GM21423 (cell line): ENCODE data around the gene MKKS.
"Not testable (repeated sequence)": the region's sequence is repeated elsewhere in the genome, so short reads cannot be mapped to it uniquely, and the experiment has no call there.

ENCODE experiments used
- ATAC-seq: cut with Tn5 transposase; IDR thresholded peaks from one replicate; pipeline ENCODE4 v1.9.1; 2021; ENCODE audit warnings: mild to moderate bottlenecking, moderate library complexity; ENCODE audit not compliant: unreplicated experiment

Gene MKKS

GRCh38 chr20:10415013-10415650 is 18.9 kb downstream of the MKKS start:
- no peak for ATAC-seq

- ATAC-seq = peak; percentile 81
These were observed 21.2 kb downstream of the MKKS start for GRCh38 chr20:10412591-10413408.

DNA sequence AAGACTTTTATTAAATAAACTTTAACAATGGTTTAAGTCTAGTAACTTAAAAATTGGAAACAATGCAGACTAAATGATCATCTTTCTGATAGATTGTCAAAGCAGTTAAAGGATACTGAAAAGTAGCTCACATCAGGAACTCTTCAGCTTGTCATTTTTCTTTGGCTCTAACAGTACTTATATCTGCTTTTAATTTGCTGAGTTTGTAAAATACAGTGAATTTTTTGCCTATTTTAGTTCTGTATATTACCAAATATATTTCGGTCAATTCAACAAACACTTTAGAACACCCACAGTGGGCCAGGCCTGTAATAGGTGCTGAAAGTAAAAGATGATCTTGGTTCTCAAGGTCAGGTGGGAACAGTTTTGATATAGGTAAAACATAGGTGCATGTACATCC is 22.3 kb downstream of the MKKS start:
- ATAC-seq = no peak

DNA sequence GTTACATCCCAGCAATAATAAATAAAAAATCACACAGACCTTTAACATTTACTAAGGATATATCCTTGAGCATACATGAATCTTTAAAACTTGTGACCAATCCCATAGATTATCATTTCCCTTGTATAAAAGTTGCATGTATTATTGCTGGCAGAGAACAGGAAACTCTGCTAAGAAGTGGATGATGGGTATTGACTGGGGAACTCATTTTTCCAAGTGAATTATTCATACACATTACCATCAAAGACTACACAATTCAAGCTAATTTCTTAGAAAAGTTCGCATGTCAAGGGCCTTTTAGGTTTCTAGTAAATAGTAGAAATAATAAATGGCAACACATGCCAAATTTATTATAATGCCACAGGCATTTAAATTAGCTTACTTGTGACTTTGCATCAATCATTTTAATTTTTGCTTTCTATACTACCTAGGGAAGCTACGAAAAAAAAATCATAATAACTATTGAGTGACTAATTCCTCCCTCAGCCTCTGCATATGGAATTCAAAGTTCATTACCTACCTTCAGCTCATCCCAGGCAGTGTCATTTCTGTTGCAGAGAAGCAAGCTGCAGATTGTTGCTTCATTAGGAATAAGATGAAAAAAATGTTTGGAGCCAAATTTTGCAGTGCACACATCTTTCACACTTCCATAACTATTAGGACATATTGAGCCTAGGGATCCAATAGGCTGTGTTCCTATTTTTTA is 25.8 kb downstream of the MKKS start:
- ATAC-seq = no peak

GRCh38 chr20:10404959-10405530 is 29.0 kb downstream of the MKKS start:
- ATAC-seq = no peak

- ATAC-seq = no peak
These were observed 29.9 kb downstream of the MKKS start for GRCh38 chr20:10404023-10404628.

DNA sequence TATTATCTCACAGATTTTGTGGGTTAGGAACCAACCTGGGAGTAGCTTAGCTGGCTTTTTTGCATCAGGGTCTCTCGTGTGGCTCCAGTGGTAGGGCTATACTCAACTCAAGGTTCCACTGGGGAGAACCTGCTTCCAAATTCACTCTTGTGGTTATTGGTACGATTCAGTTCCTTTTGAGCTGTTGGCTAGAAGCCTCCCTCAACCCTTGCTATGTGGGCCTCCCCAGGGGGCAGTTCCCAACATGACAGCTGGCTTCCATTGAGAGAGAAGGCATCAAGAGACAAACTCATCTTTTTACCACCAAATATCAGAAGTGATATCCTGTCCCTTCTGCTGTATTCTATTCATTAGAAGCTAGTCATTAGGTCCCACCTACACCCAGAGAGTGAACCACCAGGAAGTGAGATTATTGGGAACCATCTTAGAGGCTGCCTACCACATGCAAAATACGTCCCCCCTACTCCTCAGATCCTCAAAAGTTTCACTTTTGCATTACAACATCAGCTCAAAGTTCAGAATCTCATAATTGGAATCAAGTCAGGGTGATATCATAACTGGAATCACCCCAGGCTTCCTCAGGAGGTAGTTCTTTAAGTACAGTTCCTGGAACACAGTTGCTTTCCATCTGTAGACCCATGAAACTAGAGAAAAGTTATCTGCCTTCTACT is 30.9 kb downstream of the MKKS start:
- ATAC-seq = peak; percentile 54

DNA sequence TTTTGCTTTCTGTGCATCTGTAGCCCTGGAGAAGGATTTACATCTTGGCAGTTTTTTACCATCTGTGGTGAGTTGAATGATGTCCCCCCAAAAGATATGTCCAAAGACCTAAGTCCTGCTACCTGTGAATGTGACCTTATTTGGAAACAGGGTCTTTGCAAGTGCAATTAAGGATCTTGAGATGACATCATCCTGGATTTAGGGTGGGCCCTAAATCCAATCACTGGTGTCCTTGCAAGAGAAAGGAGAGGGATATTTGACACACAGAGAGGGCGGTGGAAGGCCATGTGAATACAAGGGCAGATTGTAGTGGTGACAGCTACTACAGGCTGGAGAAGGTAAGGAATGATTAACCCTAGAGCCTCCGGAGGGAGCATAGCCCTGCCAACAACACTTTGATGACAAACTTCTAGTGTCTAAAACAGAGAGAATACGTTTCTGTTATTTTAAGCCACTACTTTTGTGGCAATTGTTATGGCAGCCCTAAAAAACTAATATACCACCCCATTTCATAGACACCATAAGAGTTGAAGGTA is 35.1 kb downstream of the MKKS start:
- ATAC-seq = no peak

GRCh38 chr20:10394752-10395151 is 39.3 kb downstream of the MKKS start:
- not testable (repeated sequence) for ATAC-seq

DNA sequence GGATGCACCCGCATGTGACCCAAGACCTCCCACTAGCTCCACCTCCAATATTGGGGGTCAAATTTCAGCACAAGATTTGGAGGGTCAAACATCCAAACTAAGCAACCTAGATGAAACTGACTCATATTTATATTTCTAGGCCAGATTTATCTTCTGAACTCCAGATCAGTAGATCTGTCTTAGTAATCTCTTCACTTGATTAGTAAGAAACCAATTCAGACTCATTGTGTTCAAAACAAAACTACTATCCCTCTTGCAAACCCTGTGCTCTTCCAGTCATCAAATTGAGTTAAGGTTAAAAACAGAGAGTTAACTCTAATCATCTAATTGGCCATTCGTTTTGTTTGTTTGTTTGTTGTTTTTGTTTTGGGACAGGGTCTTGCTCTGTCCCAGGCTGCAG is 43.3 kb downstream of the MKKS start:
- ATAC-seq = no peak

GRCh38 chr20:10388597-10388996 is 45.4 kb downstream of the MKKS start:
- no peak for ATAC-seq

DNA sequence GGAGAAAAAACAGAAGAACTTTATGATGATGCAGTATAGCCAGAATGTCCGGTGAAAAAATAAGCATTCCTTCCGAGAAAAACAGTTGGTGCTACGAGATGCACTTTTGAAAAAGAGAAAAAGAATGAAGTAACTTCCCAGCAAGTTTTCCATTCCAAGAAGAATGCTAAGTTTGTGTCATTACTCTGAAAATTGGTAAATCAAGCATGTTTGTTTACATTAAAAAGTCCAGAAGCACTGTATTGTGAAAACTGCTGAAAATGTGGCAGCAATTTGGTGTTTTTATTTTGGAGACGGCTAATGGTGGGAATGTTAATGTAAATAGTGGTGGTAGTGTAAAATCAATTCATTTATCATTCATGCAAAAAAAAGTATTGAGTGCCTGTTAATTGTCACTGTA is 46.3 kb downstream of the MKKS start:
- no peak for ATAC-seq

- no peak for ATAC-seq
These were observed 48.0 kb downstream of the MKKS start for GRCh38 chr20:10385850-10386544.

DNA sequence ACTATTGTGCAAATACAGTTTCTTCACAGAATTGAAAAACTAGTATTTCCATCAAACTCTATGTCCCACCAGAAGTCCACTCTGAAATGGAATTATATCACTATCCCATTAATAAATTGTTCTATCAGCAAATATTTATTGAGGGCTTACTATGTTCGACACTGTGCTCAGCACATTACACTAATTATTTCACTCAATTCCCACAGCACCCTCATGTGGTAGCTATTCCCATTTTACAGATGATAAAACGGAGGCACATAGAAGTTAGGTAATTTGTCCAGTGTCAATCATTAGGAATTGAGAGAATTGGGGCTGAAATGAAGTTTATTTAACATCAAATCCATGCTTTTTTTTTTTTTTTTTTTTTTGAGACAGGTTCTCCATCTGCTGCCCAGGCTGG is 52.5 kb downstream of the MKKS start:
- no peak for ATAC-seq

- ATAC-seq = no peak
These were observed 54.3 kb downstream of the MKKS start for GRCh38 chr20:10379761-10380160.

DNA sequence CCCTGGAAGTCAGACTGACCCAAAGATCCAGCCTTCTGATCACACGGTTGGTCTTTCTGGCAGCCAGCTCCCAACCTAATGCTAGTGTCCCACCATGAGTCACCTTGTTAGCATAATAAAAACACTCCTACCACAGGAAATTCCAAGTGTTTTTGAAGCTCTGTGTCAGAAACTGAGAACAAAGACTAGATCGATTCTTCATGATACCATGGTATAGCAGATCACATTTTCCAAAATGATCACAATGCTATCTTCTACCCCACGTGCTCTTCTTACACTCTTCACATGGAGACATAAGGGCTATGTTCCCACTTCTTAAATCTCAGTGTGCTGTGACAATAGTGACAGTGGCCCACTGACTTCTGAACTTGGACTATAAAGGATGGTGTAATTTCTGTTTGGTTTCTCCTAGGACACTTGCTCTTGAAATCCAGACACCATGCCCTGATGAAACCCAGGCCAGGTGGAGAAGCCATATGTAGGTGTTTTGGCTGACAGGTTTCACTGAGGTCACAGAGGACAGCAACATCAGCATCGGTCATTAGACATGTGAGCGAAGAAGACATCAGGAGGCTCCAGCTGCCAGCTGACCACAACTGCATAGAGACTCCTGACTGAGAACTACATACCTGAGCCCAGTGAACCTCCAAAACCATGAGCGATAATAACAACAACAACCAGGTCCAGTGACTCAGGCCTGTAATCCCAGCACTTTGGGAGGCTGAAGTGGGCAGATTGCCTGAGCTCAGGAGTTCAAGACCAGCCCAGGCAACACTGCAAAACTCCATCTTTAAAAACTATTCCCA is 57.5 kb downstream of the MKKS start:
- no peak for ATAC-seq

GRCh38 chr20:10375191-10375590 is 58.8 kb downstream of the MKKS start:
- no peak for ATAC-seq

DNA sequence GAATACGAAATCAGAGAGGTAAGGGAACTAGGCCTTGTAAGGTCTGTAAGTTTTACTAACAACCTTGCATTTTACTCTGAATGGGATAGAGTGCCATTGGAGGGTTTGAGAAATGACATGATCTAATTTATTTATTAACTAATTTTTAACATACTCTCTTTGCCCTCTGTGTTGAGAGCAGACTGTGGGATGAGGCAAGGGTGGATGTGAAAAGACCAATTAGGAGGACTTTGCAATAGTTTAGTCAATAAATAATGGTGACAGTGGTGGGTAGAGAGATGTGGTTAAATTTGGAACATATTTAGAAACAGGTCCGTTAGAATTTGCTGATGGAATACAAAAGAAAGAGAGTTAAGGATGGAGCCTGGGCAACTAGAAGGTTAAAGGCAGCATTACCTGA is 60.0 kb downstream of the MKKS start:
- no peak for ATAC-seq

DNA sequence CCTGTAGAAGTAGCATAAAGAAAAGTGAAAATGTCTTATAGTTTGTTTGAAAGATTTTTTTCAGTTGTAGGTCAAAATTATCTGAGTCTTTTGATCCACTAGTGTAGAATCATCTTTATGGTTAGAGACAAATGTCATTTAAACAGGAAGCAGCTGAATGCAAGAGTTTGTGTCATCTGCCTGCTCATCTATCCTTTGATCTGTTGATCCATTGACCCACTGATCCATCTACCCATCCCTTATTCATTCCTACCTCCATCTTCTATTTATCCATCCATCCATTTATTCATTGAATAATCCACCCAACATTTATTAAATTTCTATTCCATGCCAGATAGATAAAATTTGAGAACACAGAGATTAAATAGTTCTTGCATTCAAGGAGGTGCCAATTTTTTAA is 62.6 kb downstream of the MKKS start:
- no peak for ATAC-seq
